GM19239 (cell line): Measurements from ENCODE around the gene SEC31A.
"Not testable (repeated sequence)": the region's sequence is repeated elsewhere in the genome, so short reads cannot be mapped to it uniquely, and the experiment has no call there.

Source experiments
- DNase-seq: peaks from one replicate; pipeline ENCODE4 v3.0.0; 2011; ENCODE audit warnings: low spot score; ENCODE audit not compliant: insufficient read length
- FAIRE-seq: peaks from 2 replicates; lab custom pipeline; 2011; peaks lifted over from hg19 to GRCh38; lab: Jason Lieb, UNC

The SEC31A gene

GRCh38 chr4:82890901-82891706 is at the start of gene SEC31A:
Gene SEC31A (minus strand): TSS chr4:82891153. CDS start chr4:82881936, 9,217 bp downstream.
- DNase-seq (peak; percentile 53), FAIRE-seq (peak; percentile 77)

DNA sequence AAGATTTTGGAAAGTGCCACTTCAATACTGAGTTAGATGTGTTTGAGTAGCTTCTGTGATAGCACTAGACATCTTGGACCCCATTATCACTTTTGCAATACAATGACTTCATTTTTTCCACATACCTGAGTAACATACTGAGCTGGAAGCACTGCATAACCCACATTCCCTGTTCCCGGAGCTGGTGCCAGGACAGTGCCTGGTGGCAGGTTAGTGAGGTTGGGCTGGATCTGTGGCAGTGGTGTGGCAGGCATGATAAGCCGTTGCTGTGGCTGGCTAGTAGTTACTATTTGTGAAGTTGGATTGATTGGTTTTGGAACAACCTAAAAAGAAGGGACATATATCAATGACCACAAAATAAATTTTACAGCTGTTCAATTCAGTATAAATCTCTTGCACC is 48.5 kb upstream of the SEC31A start:
- FAIRE-seq (no peak), DNase-seq (no peak)

DNA sequence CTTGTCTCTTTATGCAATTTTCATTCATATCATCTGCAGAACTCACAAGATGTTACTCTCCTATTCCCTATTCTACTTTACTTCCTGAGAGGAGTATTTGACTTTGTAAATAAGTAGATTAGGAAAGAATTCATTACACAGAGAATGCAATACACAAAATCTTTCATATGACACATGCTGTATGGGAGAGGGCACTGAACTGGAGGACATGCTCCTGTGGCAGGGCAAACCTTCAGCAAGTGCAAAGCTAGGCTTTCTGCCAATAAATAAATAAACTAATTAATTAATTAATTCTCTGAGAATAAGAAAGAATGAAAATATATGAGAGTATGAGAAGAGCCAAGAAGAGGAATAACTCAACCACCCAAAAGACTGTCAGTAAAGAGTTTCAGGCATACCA is 43.5 kb upstream of the SEC31A start:
- DNase-seq, result no peak
- no peak for FAIRE-seq

DNA sequence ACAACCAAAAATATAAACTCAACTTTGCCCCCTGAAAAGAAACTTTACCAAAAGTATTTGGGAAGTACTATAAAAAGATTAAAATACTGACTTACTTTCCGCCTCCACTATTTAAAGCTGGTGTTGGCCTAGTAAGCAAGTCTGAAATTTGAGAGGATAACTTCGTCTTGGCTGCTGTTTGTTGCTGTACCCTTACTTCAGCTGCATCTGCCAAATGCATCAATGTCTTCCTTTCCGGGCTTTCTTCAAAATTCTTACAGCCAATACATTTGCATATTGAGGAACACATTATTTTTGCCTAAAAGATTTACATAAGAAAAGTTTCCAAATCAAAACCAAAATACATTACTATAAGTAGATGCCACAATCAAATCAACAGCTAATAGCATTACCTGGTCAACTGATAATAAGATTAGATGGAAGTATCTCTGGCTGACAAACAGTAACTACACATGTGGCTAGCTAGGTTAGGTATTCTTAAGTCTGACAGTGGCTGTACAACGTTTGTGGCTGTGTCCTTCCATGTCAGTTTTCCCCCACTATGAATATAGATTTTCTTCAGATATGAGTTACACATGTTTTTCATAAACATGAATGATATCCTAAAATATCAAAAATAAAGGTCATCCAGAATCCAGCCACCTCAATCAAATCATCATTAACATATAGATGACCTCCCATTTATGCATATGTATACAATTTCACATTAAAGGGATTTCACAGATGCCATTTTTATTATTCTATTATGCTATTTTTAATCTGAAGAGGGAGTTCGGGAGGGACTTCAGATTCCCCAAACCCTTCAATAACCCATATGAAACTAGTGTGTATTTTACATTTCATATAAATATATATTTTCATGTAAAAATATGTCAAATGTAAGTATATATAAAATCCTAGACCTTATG is 40.1 kb upstream of the SEC31A start:
- DNase-seq (no peak), FAIRE-seq (no peak)

GRCh38 chr4:82921795-82922194 is 30.8 kb upstream of the SEC31A start:
- DNase-seq (no peak), FAIRE-seq (no peak)

DNA sequence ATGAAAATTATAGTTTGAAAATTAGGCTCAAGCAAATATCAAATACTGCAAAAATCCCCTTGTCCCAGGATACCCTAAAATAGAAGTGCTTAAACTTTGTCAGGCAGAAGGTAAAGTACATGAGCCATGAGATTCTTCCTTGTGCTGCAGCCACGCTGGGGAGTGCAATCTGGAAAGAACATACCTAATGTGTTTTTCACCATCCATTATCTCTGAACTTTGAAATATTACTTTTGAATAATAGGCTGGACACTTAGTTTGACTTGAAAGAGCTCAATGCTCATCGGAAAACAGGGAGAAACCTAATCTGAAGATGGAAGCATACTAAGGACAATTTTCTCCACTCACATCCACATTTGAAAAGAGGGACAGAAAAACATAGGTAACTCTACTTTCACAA is 28.4 kb upstream of the SEC31A start:
- FAIRE-seq (no peak), DNase-seq (no peak)

DNA sequence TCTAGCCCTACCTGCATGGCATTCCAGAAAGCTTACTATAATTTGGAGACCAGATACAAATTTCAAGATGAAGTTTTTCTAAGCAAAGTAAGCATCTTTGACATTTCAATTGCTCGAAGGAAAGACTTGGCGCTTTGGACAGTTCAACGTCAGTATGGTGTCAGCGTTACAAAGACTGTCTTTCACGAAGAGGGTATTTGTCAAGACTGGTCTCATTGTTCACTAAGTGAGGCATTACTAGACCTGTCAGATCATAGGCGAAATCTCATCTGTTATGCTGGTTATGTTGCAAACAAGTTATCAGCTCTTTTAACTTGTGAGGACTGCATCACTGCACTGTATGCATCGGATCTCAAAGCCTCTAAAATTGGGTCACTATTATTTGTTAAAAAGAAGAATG is 27.1 kb upstream of the SEC31A start:
- DNase-seq (no peak), FAIRE-seq (no peak)

DNA sequence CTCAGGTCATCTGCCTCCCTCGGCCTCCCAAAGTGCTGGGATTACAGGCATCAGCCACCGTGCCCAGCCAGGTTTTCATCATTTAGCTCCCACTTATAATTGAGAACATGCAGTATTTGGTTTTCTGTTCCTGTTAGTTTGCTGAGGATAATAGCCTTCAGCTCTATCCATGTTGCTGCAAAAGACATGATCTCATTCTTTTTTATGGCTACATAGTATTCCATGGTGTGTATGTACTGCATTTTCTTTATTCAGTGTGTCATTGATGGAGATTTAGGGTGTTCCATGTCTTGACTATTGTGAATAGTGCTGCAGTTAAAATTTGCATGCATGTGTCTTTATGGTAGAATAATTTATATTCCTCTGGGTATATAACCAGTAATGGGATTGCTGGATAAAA is 23.0 kb upstream of the SEC31A start:
- FAIRE-seq, DNase-seq: not testable (repeated sequence)

- DNase-seq (no peak), FAIRE-seq (no peak)
These were observed 22.4 kb upstream of the SEC31A start for GRCh38 chr4:82913305-82913704.

DNA sequence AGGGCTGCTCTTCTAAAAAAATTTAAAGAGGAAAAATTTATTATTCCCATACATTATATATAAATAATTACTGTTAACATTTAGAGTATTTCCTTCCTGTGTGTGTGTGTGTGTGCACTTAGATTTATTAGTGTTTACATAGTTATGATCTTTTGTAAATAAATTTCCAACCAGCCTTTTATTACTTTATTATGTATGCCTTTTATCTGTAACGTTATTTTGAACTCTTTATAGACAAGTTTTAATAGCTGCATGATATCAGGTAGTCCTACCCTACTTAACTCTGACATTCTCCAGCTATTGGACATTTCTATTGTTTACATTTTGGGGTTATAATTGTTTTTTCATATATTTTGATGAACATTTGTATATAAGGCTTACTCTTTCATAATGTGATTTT is 18.4 kb upstream of the SEC31A start:
- FAIRE-seq, result no peak
- DNase-seq, result no peak

DNA sequence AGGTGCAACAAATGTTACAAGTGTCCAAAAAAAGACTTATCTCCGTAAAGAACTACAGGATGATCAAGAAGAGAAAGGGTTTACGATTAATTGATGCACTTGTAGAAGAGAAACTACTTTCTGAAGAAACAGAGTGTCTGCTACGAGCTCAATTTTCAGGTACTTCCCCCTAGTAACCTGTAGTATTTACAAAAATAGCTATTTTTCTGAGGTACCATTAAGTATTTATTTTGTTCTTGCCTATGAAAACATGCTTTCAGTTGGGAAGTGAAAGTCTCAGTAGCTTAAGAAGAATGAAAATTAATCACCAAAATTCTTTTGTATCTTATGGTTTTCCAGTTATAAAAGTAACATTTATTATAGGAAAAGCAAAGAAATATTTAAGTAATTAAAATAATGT is 15.5 kb upstream of the SEC31A start:
- FAIRE-seq (peak; percentile 91), DNase-seq (no peak)

DNA sequence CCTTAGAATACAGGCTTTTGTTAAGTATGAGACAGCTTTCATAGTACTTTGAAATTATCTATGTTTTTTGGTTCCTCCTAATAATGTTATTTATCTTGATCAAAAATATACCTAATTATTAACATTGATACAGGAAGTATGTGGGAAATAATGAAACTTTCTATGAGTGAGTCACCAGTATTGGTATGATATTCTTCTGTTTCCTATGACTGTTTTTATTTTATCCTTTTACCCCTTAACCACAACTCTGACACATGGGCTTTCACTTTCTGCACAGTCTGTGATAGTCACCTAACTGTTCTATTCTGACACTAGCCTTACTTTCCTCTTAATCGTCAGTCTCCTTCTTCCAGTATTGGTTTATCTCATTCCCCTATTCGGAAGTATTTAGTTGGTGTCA is 14.3 kb upstream of the SEC31A start:
- DNase-seq (peak; percentile 39), FAIRE-seq (peak; percentile 88)

DNA sequence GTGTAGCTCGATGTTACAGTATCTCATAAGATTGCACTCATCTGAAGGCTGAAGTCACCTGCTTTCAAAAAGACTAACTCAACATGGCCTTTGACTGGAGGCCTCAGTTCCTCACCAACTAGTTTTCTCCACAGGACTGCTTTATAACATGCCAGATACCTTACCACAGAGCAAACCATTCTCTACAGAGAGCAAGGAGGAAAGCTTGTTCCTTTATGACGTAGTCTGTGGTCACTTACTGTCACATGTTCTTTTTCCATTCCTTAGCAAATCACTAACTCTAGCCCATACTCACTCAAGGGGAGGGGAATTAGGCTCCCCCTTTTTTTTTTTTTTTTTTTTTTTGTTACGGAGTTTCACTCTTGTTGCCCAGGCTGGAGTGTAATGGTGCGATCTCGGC is 12.8 kb upstream of the SEC31A start:
- DNase-seq (no peak), FAIRE-seq (no peak)

- FAIRE-seq, result no peak
- no peak for DNase-seq
These were observed 10.3 kb upstream of the SEC31A start for GRCh38 chr4:82901183-82901718.

GRCh38 chr4:82900411-82901182 is 9.6 kb upstream of the SEC31A start, which contains the start of gene THAP9:
Gene THAP9 (plus strand): TSS chr4:82900735. CDS start chr4:82900803, 68 bp downstream.
- FAIRE-seq (peak; percentile 99), DNase-seq (peak; percentile 63)

GRCh38 chr4:82900066-82900410 is 9.1 kb upstream of the SEC31A start:
- no peak for FAIRE-seq
- DNase-seq, result no peak

DNA sequence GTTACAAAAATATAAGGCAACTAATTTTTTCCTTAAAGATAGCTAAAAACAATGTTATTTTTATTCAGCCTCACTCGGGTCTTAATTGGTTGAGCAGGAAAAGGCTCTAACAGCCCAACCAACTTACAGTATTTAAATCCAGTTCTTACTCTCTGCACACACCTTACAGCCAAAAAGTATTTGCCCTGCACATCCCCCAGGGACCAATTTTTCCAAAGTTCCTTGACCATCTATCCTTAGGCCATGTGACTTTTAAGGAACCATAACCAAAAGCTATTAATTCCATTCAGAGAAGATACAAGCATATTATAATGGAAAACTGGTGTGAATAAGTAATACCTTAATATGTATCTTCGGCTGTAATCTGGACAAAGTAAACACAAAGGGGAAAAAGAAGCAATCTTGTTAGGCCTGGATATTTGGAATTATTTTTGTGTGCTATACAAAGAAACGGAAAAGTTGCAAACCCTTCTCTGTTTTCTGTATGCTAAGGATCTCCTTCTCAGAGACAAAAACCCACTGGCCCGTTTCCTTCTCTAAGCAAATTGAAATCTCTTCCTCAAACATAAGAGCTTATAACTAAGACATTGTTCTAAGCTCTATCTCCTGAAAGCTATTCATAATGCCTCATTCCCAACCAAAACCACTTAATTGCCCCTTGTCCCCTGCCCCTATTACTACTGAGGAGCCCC is 8.6 kb upstream of the SEC31A start:
- FAIRE-seq, result no peak

GRCh38 chr4:82898322-82899243 is 7.6 kb upstream of the SEC31A start:
- peak; percentile 23 for FAIRE-seq

More for the DNA sequence above, 8.6 kb upstream of the SEC31A start:
- no peak for DNase-seq

GRCh38 chr4:82896755-82897154 is 5.8 kb upstream of the SEC31A start:
- FAIRE-seq (no peak), DNase-seq (no peak)

More at GRCh38 chr4:82898322-82899243, 7.6 kb upstream of the SEC31A start:
- DNase-seq, result no peak
